Raji (cell line): ENCODE results near the gene PKN3.

Experiments
- POLR2A ChIP-seq: IDR thresholded peaks from 2 replicates; pipeline ENCODE4 v1.6.1; 2011; ENCODE audit warnings: low read depth, low read length, control low read depth; ENCODE audit not compliant: insufficient read depth

PKN3 gene

GRCh38 chr9:128689293-128689774, 13.0 kb upstream of the PKN3 start:
- no peak for TF ChIP-seq POLR2A

GRCh38 chr9:128689820-128690683, 12.3 kb upstream of the PKN3 start:
- 0 out of 2 replicates have a peak, but pooled peaks have one; percentile 16 for TF ChIP-seq POLR2A

- no peak for TF ChIP-seq POLR2A
Observed at GRCh38 chr9:128690684-128691034, 11.6 kb upstream of the PKN3 start.

GRCh38 chr9:128694344-128694743, 8.0 kb upstream of the PKN3 start:
- no peak for TF ChIP-seq POLR2A

- no peak for TF ChIP-seq POLR2A
Observed at GRCh38 chr9:128696923-128697707, 5.2 kb upstream of the PKN3 start.

GRCh38 chr9:128701227-128701854, 962 bp upstream of the PKN3 start:
- TF ChIP-seq POLR2A, result no peak

GRCh38 chr9:128702949-128703615, 779 bp downstream of the PKN3 start:
- no peak for TF ChIP-seq POLR2A

- no peak for TF ChIP-seq POLR2A
Observed at GRCh38 chr9:128703616-128704355, 1.5 kb downstream of the PKN3 start.

GRCh38 chr9:128704356-128704670, 2.0 kb downstream of the PKN3 start:
- TF ChIP-seq POLR2A, result no peak

- no peak for TF ChIP-seq POLR2A
Observed at GRCh38 chr9:128705051-128705965, 3.0 kb downstream of the PKN3 start.

GRCh38 chr9:128706045-128706444, 3.7 kb downstream of the PKN3 start:
- no peak for TF ChIP-seq POLR2A

GRCh38 chr9:128706671-128707381, 4.5 kb downstream of the PKN3 start:
- TF ChIP-seq POLR2A, result no peak

- TF ChIP-seq POLR2A, result no peak
Observed at GRCh38 chr9:128707446-128707845, 5.1 kb downstream of the PKN3 start.
